WI38 (cell line): ENCODE data around the gene RAB3IL1.

Experiments used
- H3K4me3 ChIP-seq: 2 replicates; pipeline ENCODE4 v1.5.1; 2011; ENCODE audit warnings: low read depth, mild to moderate bottlenecking, control low read depth, low read length
- CTCF ChIP-seq: IDR thresholded peaks from 2 replicates; pipeline ENCODE4 v1.5.1; 2012; ENCODE audit warnings: low read depth, mild to moderate bottlenecking, control low read depth, low read length

RAB3IL1 gene

GRCh38 chr11:61935861-61936260 lies 18.5 kb upstream of the RAB3IL1 start:
- TF ChIP-seq CTCF: no peak
- H3K4me3 ChIP-seq: no peak overlapping the region

- H3K4me3 ChIP-seq: no peak overlapping the region
- no peak for TF ChIP-seq CTCF
Observed at GRCh38 chr11:61930933-61931332, 13.6 kb upstream of the RAB3IL1 start.

- TF ChIP-seq CTCF: no peak
- no peak overlapping the region for H3K4me3 ChIP-seq
Observed at GRCh38 chr11:61928606-61929005, 11.2 kb upstream of the RAB3IL1 start.

- H3K4me3 ChIP-seq: no peak overlapping the region
- no peak for TF ChIP-seq CTCF
Observed at GRCh38 chr11:61927501-61927900, 10.1 kb upstream of the RAB3IL1 start.

- TF ChIP-seq CTCF: no peak
- no peak overlapping the region for H3K4me3 ChIP-seq
Observed at GRCh38 chr11:61926235-61926634, 8.9 kb upstream of the RAB3IL1 start.

GRCh38 chr11:61925736-61926135 lies 8.4 kb upstream of the RAB3IL1 start:
- no peak for TF ChIP-seq CTCF
- no peak overlapping the region for H3K4me3 ChIP-seq

- TF ChIP-seq CTCF: no peak
- no peak overlapping the region for H3K4me3 ChIP-seq
Observed at GRCh38 chr11:61924064-61924455, 6.7 kb upstream of the RAB3IL1 start.
